H9 (cell line): ENCODE data around the gene MYBPHL. TPM values are rescaled to one million over a fixed set of nuclear protein-coding genes. Genes with fewer than 3 reads are reported as not detected.

Experiments
- DNase-seq: peaks from one replicate; pipeline ENCODE4 v3.0.0-alpha.2; 2017
- H2AFZ ChIP-seq: one replicate; pipeline ENCODE4 v1.6.1; 2013; ENCODE audit warnings: mild to moderate bottlenecking, low read length, control low read depth, moderate library complexity
- H2AK5ac ChIP-seq: 2 replicates; pipeline ENCODE4 v1.6.1; 2013; ENCODE audit warnings: low read length, control low read depth, mixed read lengths; ENCODE audit not compliant: insufficient read length
- H2BK120ac ChIP-seq: one replicate; pipeline ENCODE4 v1.6.1; 2013; ENCODE audit warnings: low read depth, mild to moderate bottlenecking, low read length, control low read depth, inconsistent platforms; ENCODE audit not compliant: poor library complexity, severe bottlenecking
- H2BK12ac ChIP-seq: 2 replicates; pipeline ENCODE4 v1.6.1; 2013; ENCODE audit warnings: low read length, control low read depth, mixed read lengths, low read depth; ENCODE audit not compliant: insufficient read length
- H2BK15ac ChIP-seq: 2 replicates; pipeline ENCODE4 v1.6.1; 2013; ENCODE audit warnings: low read depth, low read length, control low read depth
- H2BK20ac ChIP-seq: one replicate; pipeline ENCODE4 v1.6.1; 2013; ENCODE audit warnings: low read depth, mild to moderate bottlenecking, low read length, control low read depth, inconsistent platforms; ENCODE audit not compliant: poor library complexity, severe bottlenecking
- H2BK5ac ChIP-seq: 2 replicates; pipeline ENCODE4 v1.6.1; 2013; ENCODE audit warnings: low read length, control low read depth, mixed read lengths; ENCODE audit not compliant: insufficient read length
- H3K14ac ChIP-seq: 2 replicates; pipeline ENCODE4 v1.6.1; 2013; ENCODE audit warnings: low read length, control low read depth; ENCODE audit not compliant: insufficient read depth
- H3K18ac ChIP-seq: 2 replicates; pipeline ENCODE4 v1.6.1; 2013; ENCODE audit warnings: low read depth, mild to moderate bottlenecking, mixed read lengths, low read length, control low read depth; ENCODE audit not compliant: insufficient read length
- H3K23ac ChIP-seq: 2 replicates; pipeline ENCODE4 v1.6.1; 2013; ENCODE audit warnings: low read length, control low read depth, mixed read lengths, low read depth; ENCODE audit not compliant: insufficient read length
- H3K23me2 ChIP-seq: 2 replicates; pipeline ENCODE4 v1.6.1; 2013; ENCODE audit warnings: low read depth, mild to moderate bottlenecking, mixed read lengths, low read length, control low read depth; ENCODE audit not compliant: insufficient read length, poor library complexity, severe bottlenecking
- H3K27ac ChIP-seq: 2 replicates; pipeline ENCODE4 v1.5.1; 2013; ENCODE audit warnings: low read length, control low read depth, mixed read lengths, low read depth; ENCODE audit not compliant: insufficient read length
- H3K27me3 ChIP-seq: 2 replicates; pipeline ENCODE4 v1.6.1; 2013; ENCODE audit warnings: low read length, control low read depth, inconsistent platforms; ENCODE audit not compliant: insufficient read depth
- H3K4ac ChIP-seq: 2 replicates; pipeline ENCODE4 v1.6.1; 2013; ENCODE audit warnings: low read depth, mild to moderate bottlenecking, control low read depth, inconsistent platforms, low read length, moderate library complexity
- H3K4me1 ChIP-seq: 2 replicates; pipeline ENCODE4 v1.6.1; 2013; ENCODE audit warnings: low read length, control low read depth, inconsistent platforms; ENCODE audit not compliant: insufficient read depth
- H3K4me2 ChIP-seq: 2 replicates; pipeline ENCODE4 v1.6.1; 2013; ENCODE audit warnings: low read length, control low read depth, mixed read lengths; ENCODE audit not compliant: insufficient read length, insufficient read depth
- H3K56ac ChIP-seq: 2 replicates; pipeline ENCODE4 v1.6.1; 2013; ENCODE audit warnings: low read depth, mild to moderate bottlenecking, mixed read lengths, low read length, control low read depth; ENCODE audit not compliant: insufficient read length
- H3K79me1 ChIP-seq: 2 replicates; pipeline ENCODE4 v1.6.1; 2013; ENCODE audit warnings: low read depth, mild to moderate bottlenecking, moderate library complexity, low read length, control low read depth, inconsistent platforms; ENCODE audit not compliant: insufficient read depth, poor library complexity, severe bottlenecking
- H3K79me2 ChIP-seq: 2 replicates; pipeline ENCODE4 v1.6.1; 2013; ENCODE audit warnings: low read length, control low read depth, inconsistent platforms; ENCODE audit not compliant: insufficient read depth
- H3K9ac ChIP-seq: 2 replicates; pipeline ENCODE4 v1.6.1; 2013; ENCODE audit warnings: low read length, control low read depth, mixed read lengths; ENCODE audit not compliant: insufficient read length; ENCODE audit errors: extremely low read depth
- H3K9me3 ChIP-seq: one replicate; pipeline ENCODE4 v1.6.1; 2013; ENCODE audit warnings: low read depth, low read length, inconsistent platforms; ENCODE audit not compliant: control insufficient read depth
- H3T11ph ChIP-seq: one replicate; pipeline ENCODE4 v1.6.1; 2013; ENCODE audit warnings: mild to moderate bottlenecking, low read length, control low read depth, inconsistent platforms
- H4K20me1 ChIP-seq: one replicate; pipeline ENCODE4 v1.6.1; 2013; ENCODE audit not compliant: control insufficient read depth, insufficient read length, insufficient read depth
- H4K5ac ChIP-seq: 2 replicates; pipeline ENCODE4 v1.6.1; 2013; ENCODE audit warnings: low read depth, mild to moderate bottlenecking, mixed read lengths, low read length, control low read depth; ENCODE audit not compliant: insufficient read length
- H4K8ac ChIP-seq: replicated peaks from 2 replicates; pipeline ENCODE4 v1.6.1; 2013; ENCODE audit warnings: low read length, control low read depth, mixed read lengths, low read depth; ENCODE audit not compliant: insufficient read length
- H4K91ac ChIP-seq: 2 replicates; pipeline ENCODE4 v1.6.1; 2013; ENCODE audit warnings: low read depth, mild to moderate bottlenecking, moderate library complexity, mixed read lengths, low read length, control low read depth; ENCODE audit not compliant: insufficient read length
- H3K27ac Mint-ChIP-seq, 3 experiments: 2 replicates in 2 of 3; 3 replicates in 1 of 3; pipeline ENCODE4 v1.8.0; 2020 to 2021; ENCODE audit warnings: mixed read lengths in 3 of 3, mild to moderate bottlenecking in 1 of 3, moderate library complexity in 1 of 3
- H3K27me3 Mint-ChIP-seq: 2 replicates; pipeline ENCODE4 v1.8.0; 2021; ENCODE audit warnings: low read depth, mild to moderate bottlenecking, moderate library complexity, mixed read lengths
- H3K36me3 Mint-ChIP-seq, 3 experiments: 2 replicates in 2 of 3; 3 replicates in 1 of 3; pipeline ENCODE4 v1.8.0; 2020 to 2021; ENCODE audit warnings: low read depth in 3 of 3, mixed read lengths in 3 of 3; ENCODE audit not compliant: insufficient read depth in 1 of 3
- H3K4me1 Mint-ChIP-seq, 2 experiments: 2 replicates each; pipeline ENCODE4 v1.8.0; 2020; ENCODE audit warnings: mixed read lengths in 2 of 2
- H3K4me3 Mint-ChIP-seq, 2 experiments: 2 replicates in 1 of 2; 3 replicates in 1 of 2; pipeline ENCODE4 v1.8.0; 2020 to 2021; ENCODE audit warnings: mild to moderate bottlenecking in 2 of 2, mixed read lengths in 2 of 2, moderate library complexity in 1 of 2
- H3K9me3 Mint-ChIP-seq, 2 experiments: 2 replicates in 1 of 2; 3 replicates in 1 of 2; pipeline ENCODE4 v1.8.0; 2020; ENCODE audit warnings: mild to moderate bottlenecking in 2 of 2, mixed read lengths in 2 of 2, moderate library complexity in 1 of 2
- WGBS: extraction: QIAGEN DNeasy Blood & Tissue Kit; methylation state at CpG from one replicate; pipeline ENCODE4 v1.1.7; 2013; ENCODE audit warnings: missing lambda C conversion rate, low lambda C conversion rate, mixed read lengths; ENCODE audit not compliant: insufficient read length; ENCODE audit errors: extremely low coverage; 5-methylcytosine and 5-hydroxymethylcytosine counted together
- total RNA-seq: library from RNA; stranded (reverse); gene quantifications from 2 replicates; pipeline ENCODE4 v1.2.1, GENCODE V29; 2021
- TF ChIP-seq, protein P1 (sequence below): fragments of 200-600 bp; sonication (generic); conservative IDR thresholded peaks from 3 replicates; pipeline ENCODE4 v1.8.0; 2021; ENCODE audit warnings: antibody characterized with exemption, mild to moderate bottlenecking

MYBPHL gene
- total RNA-seq, 1 experiment from 2014 or later = 0.59 TPM

DNA sequence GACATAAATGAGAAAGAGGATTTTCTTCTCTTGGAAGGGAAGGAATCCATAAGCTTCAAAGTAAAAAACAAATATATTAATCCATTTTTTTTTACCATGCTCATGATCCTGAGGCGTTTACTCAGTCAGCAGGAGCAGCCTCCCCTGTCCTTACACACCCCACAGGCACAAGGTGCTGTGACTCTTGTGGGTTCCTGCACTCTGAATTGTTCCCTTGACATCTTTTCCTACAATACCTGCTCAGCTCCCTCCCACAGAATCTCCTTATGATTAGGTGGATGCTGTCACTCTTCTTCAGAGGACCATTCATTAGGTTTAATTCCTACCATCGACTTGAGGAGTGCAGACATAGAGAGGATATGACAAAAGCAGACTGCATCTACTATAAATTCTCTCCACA is 13.8 kb downstream of the MYBPHL start:
- Histone ChIP-seq H3K27me3 (no peaks in the 10 kb centered on the region), H2BK120ac (no peak overlapping the region), H3K79me2 (no peaks in the 10 kb centered on the region), H2AK5ac (no peak overlapping the region), H3K79me1 (no peaks in the 10 kb centered on the region), H3K23ac (no peak overlapping the region), H2BK20ac (no peak overlapping the region), H3K14ac (no peak overlapping the region), H3K27ac (no peak overlapping the region), H4K91ac (no peak overlapping the region), H4K20me1 (no peaks in the 10 kb centered on the region), H4K5ac (no peak overlapping the region), H3K9ac (no peak overlapping the region), H3K4me2 (no peak overlapping the region), H3K4ac (no peak overlapping the region), H2BK12ac (no peak overlapping the region), H2BK5ac (no peak overlapping the region), H3K23me2 (no peaks in the 10 kb centered on the region), H4K8ac (no peak overlapping the region), H3K4me1 (no peaks in the 10 kb centered on the region), H3T11ph (no peak overlapping the region), H2AFZ (no peak overlapping the region), H3K18ac (no peak overlapping the region), H3K56ac (no peak overlapping the region), H2BK15ac (no peak overlapping the region), H3K9me3 (no peaks in the 10 kb centered on the region)
- Mint-ChIP-seq H3K27me3 (peaks cover 3% of the 10 kb centered on the region), H3K4me3 (no peak overlapping the region), H3K9me3 (no peaks in the 10 kb centered on the region; a peak in 1 of 5 replicates), H3K4me1 (peaks cover 7 to 9% of the 10 kb centered on the region in 2 experiments), H3K27ac (no peak overlapping the region), H3K36me3 (no peaks in the 10 kb centered on the region)
- TF ChIP-seq, protein P1, sequence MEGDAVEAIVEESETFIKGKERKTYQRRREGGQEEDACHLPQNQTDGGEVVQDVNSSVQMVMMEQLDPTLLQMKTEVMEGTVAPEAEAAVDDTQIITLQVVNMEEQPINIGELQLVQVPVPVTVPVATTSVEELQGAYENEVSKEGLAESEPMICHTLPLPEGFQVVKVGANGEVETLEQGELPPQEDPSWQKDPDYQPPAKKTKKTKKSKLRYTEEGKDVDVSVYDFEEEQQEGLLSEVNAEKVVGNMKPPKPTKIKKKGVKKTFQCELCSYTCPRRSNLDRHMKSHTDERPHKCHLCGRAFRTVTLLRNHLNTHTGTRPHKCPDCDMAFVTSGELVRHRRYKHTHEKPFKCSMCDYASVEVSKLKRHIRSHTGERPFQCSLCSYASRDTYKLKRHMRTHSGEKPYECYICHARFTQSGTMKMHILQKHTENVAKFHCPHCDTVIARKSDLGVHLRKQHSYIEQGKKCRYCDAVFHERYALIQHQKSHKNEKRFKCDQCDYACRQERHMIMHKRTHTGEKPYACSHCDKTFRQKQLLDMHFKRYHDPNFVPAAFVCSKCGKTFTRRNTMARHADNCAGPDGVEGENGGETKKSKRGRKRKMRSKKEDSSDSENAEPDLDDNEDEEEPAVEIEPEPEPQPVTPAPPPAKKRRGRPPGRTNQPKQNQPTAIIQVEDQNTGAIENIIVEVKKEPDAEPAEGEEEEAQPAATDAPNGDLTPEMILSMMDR = no peak
- DNase-seq = no peak
- no CpG with 5 or more reads among the region's 2 CpGs for WGBS
